WERI-Rb-1 (cell line): ENCODE measurements around the gene PEX19.

ENCODE experiments used
- DNase-seq: peaks from one replicate; pipeline ENCODE4 v3.0.0-alpha.2; 2020
- H3K27ac ChIP-seq: fragments of 250-450 bp; sonication (Bioruptor Pico); 2 replicates; pipeline ENCODE4 v1.5.1; 2020; ENCODE audit warnings: mild to moderate bottlenecking, moderate library complexity
- H3K27me3 ChIP-seq: fragments of 250-450 bp; sonication (Bioruptor Pico); 2 replicates; pipeline ENCODE4 v1.5.1; 2021; ENCODE audit warnings: mild to moderate bottlenecking, low read depth, moderate library complexity; ENCODE audit not compliant: insufficient read depth, severe bottlenecking
- H3K36me3 ChIP-seq: fragments of 250-450 bp; sonication (Bioruptor Pico); 2 replicates; pipeline ENCODE4 v1.5.1; 2020; ENCODE audit warnings: mild to moderate bottlenecking, moderate library complexity
- H3K4me3 ChIP-seq: 2 replicates; pipeline ENCODE4 v1.5.1; 2011; ENCODE audit warnings: low read depth, mild to moderate bottlenecking, control low read depth, low read length
- H3K9me3 ChIP-seq: fragments of 250-450 bp; sonication (Bioruptor Pico); 2 replicates; pipeline ENCODE4 v1.5.1; 2021; ENCODE audit warnings: mild to moderate bottlenecking, moderate library complexity; ENCODE audit not compliant: severe bottlenecking
- CTCF ChIP-seq: IDR thresholded peaks from 2 replicates; pipeline ENCODE4 v1.5.1; 2011; ENCODE audit warnings: low read depth, mild to moderate bottlenecking, control low read depth, inconsistent platforms, low read length

Gene PEX19

GRCh38 chr1:160251011-160251410, 33.9 kb downstream of the PEX19 start:
- Histone ChIP-seq H3K27me3 (no peaks in the 10 kb centered on the region), H3K9me3 (no peaks in the 10 kb centered on the region), H3K36me3 (peaks cover 8% of the 10 kb centered on the region), H3K27ac (no peak overlapping the region), H3K4me3 (no peak overlapping the region)
- DNase-seq, result no peak
- TF ChIP-seq CTCF, result no peak

DNA sequence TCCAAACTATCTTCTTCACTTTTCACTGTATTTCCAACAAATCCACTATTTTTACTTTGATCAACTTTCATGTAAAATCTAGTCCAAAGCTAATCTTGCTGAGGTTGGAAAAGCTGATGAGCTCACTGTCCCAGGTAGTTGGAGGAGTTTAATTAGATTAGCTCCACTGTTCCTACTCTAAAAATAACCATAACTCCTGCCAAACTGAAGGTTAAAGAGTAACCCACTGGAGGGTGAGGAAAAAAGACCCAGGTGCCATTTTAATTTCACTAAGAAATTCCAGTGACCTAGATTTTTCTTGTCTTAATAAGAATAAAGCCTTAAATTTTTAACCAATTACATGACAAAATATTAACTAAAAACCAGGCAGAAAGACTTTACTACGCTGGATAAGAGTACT, 37.9 kb downstream of the PEX19 start:
- H3K36me3 ChIP-seq, result peaks cover 21% of the 10 kb centered on the region
- H3K27me3 ChIP-seq, result no peaks in the 10 kb centered on the region
- no peak for DNase-seq

DNA sequence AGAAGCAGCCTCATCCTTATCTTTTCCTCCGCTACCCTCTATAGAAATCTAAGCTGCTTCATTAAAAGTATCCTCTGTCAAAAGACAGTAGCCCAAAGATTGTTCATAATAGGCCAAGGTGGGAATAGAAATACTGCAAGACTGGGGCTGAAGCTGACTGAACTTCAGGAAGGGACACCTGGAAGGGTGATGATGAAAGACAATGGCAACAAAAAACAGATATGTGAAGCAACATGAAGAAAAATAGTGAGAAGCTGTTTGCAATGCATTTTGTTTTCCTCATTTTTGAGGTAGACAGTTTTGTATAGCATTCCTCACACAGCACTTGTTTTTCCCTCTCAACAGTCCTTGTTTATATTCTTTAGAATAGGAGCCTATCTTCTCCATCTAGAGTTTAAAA, 39.5 kb downstream of the PEX19 start:
- no peak for TF ChIP-seq CTCF
- H3K36me3 ChIP-seq, result peaks cover 32% of the 10 kb centered on the region
- no peak for DNase-seq

More for the DNA sequence above, 37.9 kb downstream of the PEX19 start:
- no peak for TF ChIP-seq CTCF
- Histone ChIP-seq H3K9me3 (no peaks in the 10 kb centered on the region), H3K4me3 (no peak overlapping the region), H3K27ac (no peak overlapping the region)

GRCh38 chr1:160244209-160244608, 40.7 kb downstream of the PEX19 start:
- Histone ChIP-seq H3K27me3 (no peaks in the 10 kb centered on the region), H3K4me3 (no peak overlapping the region), H3K9me3 (no peaks in the 10 kb centered on the region), H3K27ac (no peak overlapping the region), H3K36me3 (peaks cover 40% of the 10 kb centered on the region)
- DNase-seq, result no peak
- no peak for TF ChIP-seq CTCF

More for the DNA sequence above, 39.5 kb downstream of the PEX19 start:
- H3K27me3 ChIP-seq, result no peaks in the 10 kb centered on the region
- H3K4me3 ChIP-seq, result no peak overlapping the region
- no peak overlapping the region for H3K27ac ChIP-seq
- H3K9me3 ChIP-seq, result no peaks in the 10 kb centered on the region

GRCh38 chr1:160243767-160244166, 41.2 kb downstream of the PEX19 start:
- TF ChIP-seq CTCF, result no peak
- no peak for DNase-seq
- Histone ChIP-seq H3K36me3 (peaks cover 45% of the 10 kb centered on the region), H3K27ac (no peak overlapping the region), H3K4me3 (no peak overlapping the region), H3K27me3 (no peaks in the 10 kb centered on the region), H3K9me3 (no peaks in the 10 kb centered on the region)

DNA sequence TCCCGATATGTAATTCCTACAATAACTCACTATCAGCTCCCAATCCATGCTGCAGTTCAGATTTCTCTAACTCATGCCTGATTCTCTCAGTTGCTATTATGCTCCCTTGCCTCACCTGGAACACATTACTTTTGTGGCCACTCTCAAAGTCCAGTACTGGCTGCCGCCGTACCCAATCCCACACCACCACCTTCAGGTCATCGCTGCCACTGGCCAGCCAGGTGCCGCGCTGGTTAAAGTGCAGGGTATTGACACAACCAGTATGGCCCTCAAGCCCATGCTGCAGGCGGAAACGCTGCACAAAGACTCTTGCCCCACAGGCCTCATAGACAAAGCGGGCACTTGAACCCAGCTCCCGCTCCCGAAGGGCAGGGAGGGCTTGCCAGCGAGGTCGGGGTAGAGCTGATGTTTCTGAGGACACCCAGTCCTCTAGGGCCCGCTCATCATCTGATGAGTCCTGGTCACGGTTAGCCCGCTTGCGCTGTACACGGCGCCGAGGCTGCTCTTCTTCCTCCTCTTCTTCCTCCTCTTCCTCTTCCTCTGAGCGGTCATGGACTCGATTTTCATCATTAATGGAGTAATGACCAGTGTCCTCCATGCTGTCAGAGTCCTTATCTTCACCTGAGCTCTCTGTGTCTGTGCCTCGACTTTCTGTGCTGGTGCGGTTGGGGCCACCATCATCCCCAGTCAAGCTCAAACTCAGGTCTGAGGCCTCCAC, 45.2 kb downstream of the PEX19 start:
- H3K36me3 ChIP-seq, result peaks cover 84% of the 10 kb centered on the region
- H3K4me3 ChIP-seq, result no peak overlapping the region
- H3K27ac ChIP-seq, result no peak overlapping the region
- H3K9me3 ChIP-seq, result no peaks in the 10 kb centered on the region
- no peak for DNase-seq
- TF ChIP-seq CTCF, result no peak
- H3K27me3 ChIP-seq, result no peaks in the 10 kb centered on the region
